GM12864 (cell line): Measurements from ENCODE around the gene DENND6B.

Experiments used
- DNase-seq: peaks from one replicate; pipeline ENCODE4 v3.0.0-alpha.2; 2011; ENCODE audit warnings: low read depth
- H3K4me3 ChIP-seq: 2 replicates; pipeline ENCODE4 v1.5.1; 2011; ENCODE audit warnings: mild to moderate bottlenecking, low read depth, low read length, control low read depth
- CTCF ChIP-seq: IDR thresholded peaks from 2 replicates; pipeline ENCODE4 v1.5.1; 2011; ENCODE audit warnings: low read depth, mild to moderate bottlenecking, moderate library complexity, low read length, control low read depth, inconsistent platforms; ENCODE audit errors: missing control alignments

Gene DENND6B

GRCh38 chr22:50283821-50284220 is 43.0 kb downstream of the DENND6B start:
- no peak overlapping the region for H3K4me3 ChIP-seq
- TF ChIP-seq CTCF: no peak
- no peak for DNase-seq

DNA sequence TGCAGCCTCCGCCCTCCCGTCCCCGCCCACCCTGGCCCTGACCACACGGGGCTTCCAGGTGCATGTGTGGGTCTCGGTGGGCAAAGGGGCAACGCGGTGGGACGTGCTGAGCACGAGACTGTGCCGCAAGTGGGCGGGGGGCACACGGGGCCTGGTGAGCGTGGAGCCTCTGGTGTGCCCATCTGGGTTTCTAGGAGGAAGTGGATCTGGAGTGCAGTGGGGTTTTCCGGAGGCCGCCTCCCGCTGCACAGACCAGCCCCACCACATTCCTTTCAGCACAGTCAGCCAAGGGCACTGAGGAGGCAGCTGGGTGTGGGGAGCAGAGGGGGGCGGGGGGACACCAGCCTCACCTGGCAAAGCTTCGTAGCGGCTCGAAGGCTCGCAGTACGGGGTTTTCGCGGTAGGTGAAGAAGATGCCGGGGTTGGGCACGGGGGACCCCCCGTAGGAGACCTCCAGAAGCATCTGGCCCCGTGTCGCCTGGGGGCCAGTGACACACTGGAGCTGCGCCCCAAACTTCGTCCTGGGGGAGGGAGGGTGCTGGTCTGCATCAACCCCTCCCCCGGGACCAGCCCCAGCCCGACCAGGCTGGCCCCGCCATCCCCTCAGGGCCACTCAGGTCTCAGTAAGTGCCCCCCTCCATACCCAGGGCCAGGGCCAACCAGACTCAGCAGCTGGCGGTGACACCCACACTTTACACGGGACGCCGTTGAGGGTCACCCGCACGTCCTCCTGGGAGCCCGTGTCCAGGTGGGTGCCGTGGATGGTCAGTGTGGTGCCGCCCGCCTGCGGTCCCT is 44.3 kb downstream of the DENND6B start:
- no peak overlapping the region for H3K4me3 ChIP-seq
- DNase-seq: no peak
- TF ChIP-seq CTCF: no peak

GRCh38 chr22:50281957-50282356 is 44.9 kb downstream of the DENND6B start:
- TF ChIP-seq CTCF: no peak
- DNase-seq: no peak
- no peak overlapping the region for H3K4me3 ChIP-seq

GRCh38 chr22:50281384-50281760 is 45.4 kb downstream of the DENND6B start:
- no peak overlapping the region for H3K4me3 ChIP-seq
- DNase-seq: no peak
- no peak for TF ChIP-seq CTCF

- TF ChIP-seq CTCF: no peak
- DNase-seq: no peak
- no peak overlapping the region for H3K4me3 ChIP-seq
These were observed 46.0 kb downstream of the DENND6B start for GRCh38 chr22:50280708-50281383.

DNA sequence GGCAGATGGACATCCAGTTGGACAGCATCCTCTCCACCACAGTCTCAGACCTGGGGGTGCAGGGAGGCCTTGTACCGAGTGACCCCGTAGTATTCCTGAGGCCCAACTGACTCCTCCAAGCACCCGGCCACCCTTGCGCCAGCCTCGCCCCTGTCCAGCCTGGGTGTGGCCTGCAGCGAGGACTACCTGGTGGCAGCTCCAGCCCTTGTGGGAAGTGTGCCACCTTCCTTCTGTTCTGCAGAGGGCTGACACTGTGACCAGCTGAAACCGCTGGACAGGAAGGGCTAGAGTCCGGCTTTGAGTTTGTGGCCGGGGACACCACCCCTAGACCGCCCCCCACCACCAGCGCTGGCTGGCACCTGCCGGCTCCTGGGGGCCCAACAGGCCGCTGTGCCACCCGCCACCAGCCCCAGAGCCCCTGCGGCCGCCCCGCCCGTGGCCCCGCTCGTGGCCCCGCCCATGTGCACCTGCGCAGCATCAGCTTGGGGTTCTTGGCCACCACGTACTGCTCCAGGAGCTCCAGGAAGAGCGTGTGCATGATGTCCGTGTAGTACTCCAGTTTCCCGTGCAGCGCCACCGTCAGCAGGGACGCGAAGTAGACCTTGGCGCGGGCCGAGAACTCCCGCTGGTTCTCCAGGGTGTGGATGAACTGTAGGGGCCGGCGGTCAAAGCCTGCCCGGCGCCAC is 46.6 kb downstream of the DENND6B start:
- H3K4me3 ChIP-seq: no peak overlapping the region
- no peak for DNase-seq
- TF ChIP-seq CTCF: no peak
